Nephron (organoid): ENCODE results near the gene MTUS2.

Source experiments
- H3K27ac Mint-ChIP-seq, 3 experiments: 2 replicates each; pipeline ENCODE4 v1.8.0; 2020; ENCODE audit warnings: mixed read lengths in 3 of 3, mild to moderate bottlenecking in 2 of 3, moderate library complexity in 1 of 3
- H3K27me3 Mint-ChIP-seq: 2 replicates; pipeline ENCODE4 v1.8.0; 2021; ENCODE audit warnings: low read depth, mild to moderate bottlenecking, moderate library complexity, mixed read lengths
- H3K36me3 Mint-ChIP-seq: 2 replicates; pipeline ENCODE4 v1.8.0; 2020; ENCODE audit warnings: low read depth, mixed read lengths
- H3K4me1 Mint-ChIP-seq: 2 replicates; pipeline ENCODE4 v1.8.0; 2020; ENCODE audit warnings: mixed read lengths
- H3K4me3 Mint-ChIP-seq, 3 experiments: 2 replicates each; pipeline ENCODE4 v1.8.0; 2020; ENCODE audit warnings: mild to moderate bottlenecking in 3 of 3, mixed read lengths in 3 of 3, moderate library complexity in 2 of 3
- H3K9me3 Mint-ChIP-seq: 2 replicates; pipeline ENCODE4 v1.8.0; 2020; ENCODE audit warnings: mixed read lengths
- TF ChIP-seq, protein P1 (sequence below), 3 experiments: fragments of 200-600 bp; sonication (generic); IDR thresholded peaks; one replicate each; pipeline ENCODE4 v1.5.0; 2021; ENCODE audit warnings: antibody characterized with exemption in 3 of 3; ENCODE audit not compliant: unreplicated experiment in 3 of 3

Gene MTUS2

DNA sequence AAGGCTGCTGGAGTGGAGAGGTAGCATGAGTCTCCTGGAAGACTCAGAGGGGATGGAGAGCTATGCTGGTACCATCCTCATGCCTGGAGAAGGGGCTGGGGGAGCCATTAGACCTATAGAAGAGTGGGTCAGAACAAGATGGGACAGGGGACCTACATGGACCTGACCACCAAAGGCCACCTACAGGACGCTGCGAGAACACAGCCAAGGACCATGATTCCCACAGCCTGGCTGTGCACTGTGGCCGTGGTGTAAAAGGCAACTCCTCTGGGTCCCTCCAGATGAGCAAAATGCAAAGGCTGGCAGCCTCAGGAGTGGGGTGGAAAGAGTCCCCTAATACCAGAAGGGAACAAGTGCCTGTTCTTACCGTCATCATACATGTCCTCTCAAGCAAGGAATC, 559.1 kb downstream of the MTUS2 start:
- Mint-ChIP-seq H3K27me3 (no peaks in the 10 kb centered on the region), H3K27ac (no peak overlapping the region), H3K36me3 (no peaks in the 10 kb centered on the region), H3K4me3 (no peak overlapping the region), H3K4me1 (no peaks in the 10 kb centered on the region), H3K9me3 (peaks cover 16% of the 10 kb centered on the region)
- TF ChIP-seq, protein P1, sequence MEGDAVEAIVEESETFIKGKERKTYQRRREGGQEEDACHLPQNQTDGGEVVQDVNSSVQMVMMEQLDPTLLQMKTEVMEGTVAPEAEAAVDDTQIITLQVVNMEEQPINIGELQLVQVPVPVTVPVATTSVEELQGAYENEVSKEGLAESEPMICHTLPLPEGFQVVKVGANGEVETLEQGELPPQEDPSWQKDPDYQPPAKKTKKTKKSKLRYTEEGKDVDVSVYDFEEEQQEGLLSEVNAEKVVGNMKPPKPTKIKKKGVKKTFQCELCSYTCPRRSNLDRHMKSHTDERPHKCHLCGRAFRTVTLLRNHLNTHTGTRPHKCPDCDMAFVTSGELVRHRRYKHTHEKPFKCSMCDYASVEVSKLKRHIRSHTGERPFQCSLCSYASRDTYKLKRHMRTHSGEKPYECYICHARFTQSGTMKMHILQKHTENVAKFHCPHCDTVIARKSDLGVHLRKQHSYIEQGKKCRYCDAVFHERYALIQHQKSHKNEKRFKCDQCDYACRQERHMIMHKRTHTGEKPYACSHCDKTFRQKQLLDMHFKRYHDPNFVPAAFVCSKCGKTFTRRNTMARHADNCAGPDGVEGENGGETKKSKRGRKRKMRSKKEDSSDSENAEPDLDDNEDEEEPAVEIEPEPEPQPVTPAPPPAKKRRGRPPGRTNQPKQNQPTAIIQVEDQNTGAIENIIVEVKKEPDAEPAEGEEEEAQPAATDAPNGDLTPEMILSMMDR (IDR thresholded peaks at IDR 0.05; ENCODE audit: unreplicated experiment in 3 of 3), result no peak

DNA sequence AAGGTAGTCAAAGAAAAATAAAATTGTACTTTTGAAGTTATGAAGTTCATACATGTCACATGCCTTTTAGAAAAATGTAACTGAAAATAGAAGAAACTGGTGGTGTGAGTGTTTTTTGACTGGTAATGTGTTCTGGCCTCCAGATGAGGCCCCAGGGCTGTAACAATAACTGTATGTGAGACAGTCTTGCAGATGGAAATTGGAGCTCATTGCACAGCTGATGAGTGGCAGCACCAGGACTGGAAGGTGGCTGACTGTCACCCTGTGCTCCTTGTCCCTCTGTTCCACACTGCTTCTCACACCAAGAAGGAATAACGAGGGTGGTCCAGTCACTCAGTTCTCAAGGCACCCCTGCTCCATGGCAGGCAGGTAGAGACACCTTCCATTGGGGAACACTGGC, 559.7 kb downstream of the MTUS2 start:
- TF ChIP-seq, protein P1 (IDR thresholded peaks at IDR 0.05; ENCODE audit: unreplicated experiment in 3 of 3), result no peak
- Mint-ChIP-seq H3K9me3 (peaks cover 15% of the 10 kb centered on the region), H3K36me3 (no peaks in the 10 kb centered on the region), H3K4me1 (no peaks in the 10 kb centered on the region), H3K27ac (no peak overlapping the region), H3K4me3 (no peak overlapping the region), H3K27me3 (no peaks in the 10 kb centered on the region)

DNA sequence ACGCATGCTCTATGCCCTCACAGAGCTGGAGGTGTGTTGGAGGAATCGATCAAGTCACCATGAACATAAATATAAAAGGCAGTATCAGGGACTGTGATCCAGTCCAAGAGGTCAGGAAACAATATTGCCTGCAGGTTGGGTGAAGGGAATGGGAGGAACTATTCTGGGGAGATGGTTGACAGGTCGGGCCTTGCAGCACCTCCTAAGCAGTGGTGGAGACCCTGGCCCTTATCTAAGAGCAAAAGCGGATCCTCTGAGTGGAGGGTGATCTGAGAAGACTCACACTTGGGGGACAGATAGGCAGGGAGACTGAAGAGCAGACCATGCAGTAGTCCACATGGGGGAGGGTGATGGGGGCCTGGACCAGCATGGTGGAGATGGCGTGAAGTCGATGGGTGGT, 561.9 kb downstream of the MTUS2 start:
- no peak overlapping the region for H3K4me3 Mint-ChIP-seq
- H3K9me3 Mint-ChIP-seq, result peaks cover 7% of the 10 kb centered on the region
- H3K36me3 Mint-ChIP-seq, result no peaks in the 10 kb centered on the region
- H3K27ac Mint-ChIP-seq, result no peak overlapping the region
- no peaks in the 10 kb centered on the region for H3K4me1 Mint-ChIP-seq
- peaks cover 3% of the 10 kb centered on the region for H3K27me3 Mint-ChIP-seq
- TF ChIP-seq, protein P1 (IDR thresholded peaks at IDR 0.05; ENCODE audit: unreplicated experiment in 3 of 3), result no peak

DNA sequence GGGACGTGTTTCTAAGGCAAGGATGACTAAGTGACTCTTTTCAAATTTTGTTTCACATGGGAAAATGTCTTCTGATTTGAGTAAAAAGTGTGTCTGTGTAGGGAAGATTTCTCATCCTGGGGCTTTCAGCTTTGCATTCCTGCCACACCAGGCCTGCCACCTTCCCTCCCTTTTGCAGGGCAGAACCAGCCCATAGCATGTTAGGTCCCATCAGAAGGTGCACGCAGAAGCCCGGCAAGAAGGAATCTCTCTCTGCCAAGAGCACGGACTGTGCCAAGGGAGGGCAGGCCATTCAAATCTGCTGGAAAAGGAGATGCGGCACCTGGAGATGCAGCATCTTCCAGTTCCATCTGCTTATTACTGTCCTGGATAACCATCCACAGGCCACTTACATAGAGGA, 563.3 kb downstream of the MTUS2 start:
- Mint-ChIP-seq H3K9me3 (peaks cover 7% of the 10 kb centered on the region), H3K4me3 (no peak overlapping the region), H3K4me1 (no peaks in the 10 kb centered on the region), H3K27me3 (peaks cover 3% of the 10 kb centered on the region), H3K27ac (no peak overlapping the region), H3K36me3 (no peaks in the 10 kb centered on the region)
- TF ChIP-seq, protein P1 (IDR thresholded peaks at IDR 0.05; ENCODE audit: unreplicated experiment in 3 of 3), result no peak

DNA sequence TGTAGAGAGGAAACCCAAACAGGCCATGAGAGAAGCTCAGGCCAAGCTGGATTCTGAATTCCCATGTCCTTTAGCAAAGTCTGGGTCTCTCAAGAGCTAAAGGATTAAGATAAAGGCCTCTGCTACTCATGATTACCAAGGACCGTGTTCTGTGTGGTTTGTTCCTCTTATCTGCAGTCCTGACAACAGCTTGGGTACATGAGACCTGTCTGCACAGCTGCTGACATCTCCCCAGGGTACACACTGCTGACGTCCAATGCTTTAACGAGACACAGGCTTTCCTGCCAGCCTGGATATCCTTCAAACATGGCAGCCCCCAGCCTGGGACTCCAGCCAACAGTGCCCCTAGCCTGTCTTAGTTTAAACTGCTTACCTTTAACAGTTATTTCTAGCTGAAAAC, 564.3 kb downstream of the MTUS2 start:
- H3K9me3 Mint-ChIP-seq, result peaks cover 2% of the 10 kb centered on the region
- no peaks in the 10 kb centered on the region for H3K4me1 Mint-ChIP-seq
- no peak overlapping the region for H3K27ac Mint-ChIP-seq
- no peaks in the 10 kb centered on the region for H3K36me3 Mint-ChIP-seq
- no peak overlapping the region for H3K4me3 Mint-ChIP-seq
- peaks cover 3% of the 10 kb centered on the region for H3K27me3 Mint-ChIP-seq
- TF ChIP-seq, protein P1 (IDR thresholded peaks at IDR 0.05; ENCODE audit: unreplicated experiment in 3 of 3), result no peak

DNA sequence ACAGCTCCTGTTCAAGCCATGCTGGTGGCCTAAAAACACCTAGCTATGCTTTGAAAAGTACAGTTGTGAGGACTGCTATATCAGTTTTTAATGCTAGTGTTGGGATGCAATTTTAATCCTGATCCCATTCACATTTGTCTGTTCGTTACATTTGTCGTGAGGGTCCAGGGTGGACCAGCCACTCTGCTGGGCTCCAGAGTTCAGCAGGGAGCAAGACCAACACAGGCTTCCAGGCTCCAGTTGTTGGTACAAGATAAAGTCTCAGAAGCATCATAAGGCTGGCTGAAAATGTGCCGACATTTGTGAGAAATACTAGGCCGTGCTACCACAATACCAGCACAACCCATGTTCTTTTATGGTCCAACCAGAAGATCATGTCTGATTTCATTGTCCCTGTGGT, 564.7 kb downstream of the MTUS2 start:
- peaks cover 3% of the 10 kb centered on the region for H3K27me3 Mint-ChIP-seq
- no peaks in the 10 kb centered on the region for H3K4me1 Mint-ChIP-seq
- peaks cover 2% of the 10 kb centered on the region for H3K9me3 Mint-ChIP-seq
- H3K4me3 Mint-ChIP-seq, result no peak overlapping the region
- TF ChIP-seq, protein P1 (IDR thresholded peaks at IDR 0.05; ENCODE audit: unreplicated experiment in 3 of 3), result no peak
- H3K36me3 Mint-ChIP-seq, result no peaks in the 10 kb centered on the region
- H3K27ac Mint-ChIP-seq, result no peak overlapping the region
